ENCODE data around the gene NR2E3. TPM values are rescaled to one million over a fixed set of nuclear protein-coding genes. Genes with fewer than 3 reads are reported as not detected.
A peak's percentile ranks its signal among the peaks of the same experiment; 100 is the strongest.

NR2E3 gene
- total and polyA plus RNA-seq, 2 of the 13 experiments (the other 11 are each of a cell fraction or from before 2014, with no cell fraction given), result not detected

GRCh38 chr15:71775856-71776255 lies 34.5 kb upstream of the NR2E3 start:
- in situ Hi-C loops (cut with HindIII; ENCODE audit: extremely low pct_ligation_motif_present, low pct_unique_long_range_greater_than_20kb), result no loop called here
- no peak overlapping the region for H3K4me3 ChIP-seq (replicated peaks in 1 of 3; ENCODE audit: insufficient read depth in 1 of 3, low read depth in 2 of 3, low read length in 3 of 3)
- POLR2A ChIA-PET, result no interaction called here

GRCh38 chr15:71776304-71776703 lies 34.0 kb upstream of the NR2E3 start:
- 2% methylated on average over 3 of the region's 3 CpGs for WGBS (ENCODE audit: low lambda C conversion rate)
- ChIA-PET POLR2A (no interaction called here), CTCF (ENCODE audit: low intra/inter-chr PET ratio, low total read pairs) (no interaction called here)
- DNase-seq (ENCODE audit: low spot score) (no peak), ATAC-seq (no peak), FAIRE-seq (no peak)
- Histone ChIP-seq H3K9ac (ENCODE audit: insufficient read depth, low read depth, low read length) (no peak overlapping the region), H3K27ac (ENCODE audit: extremely low read length, insufficient read depth, low read length) (no peak overlapping the region), H3K9me3 (ENCODE audit: low read length) (no peaks in the 10 kb centered on the region), H4K20me1 (ENCODE audit: insufficient read depth, low read length) (no peaks in the 10 kb centered on the region), H3K4me2 (ENCODE audit: low read depth, low read length) (no peak overlapping the region), H3K4me3 (replicated peaks in 1 of 3; ENCODE audit: insufficient read depth in 1 of 3, low read depth in 2 of 3, low read length in 3 of 3) (no peak overlapping the region), H3K4me1 (ENCODE audit: insufficient read depth, low read length) (no peaks in the 10 kb centered on the region), H3K36me3 (replicated peaks in 1 of 2; ENCODE audit: control insufficient read depth in 1 of 2, insufficient read depth in 2 of 2, low read length in 2 of 2) (no peaks in the 10 kb centered on the region), H3K27me3 (ENCODE audit: control insufficient read depth in 1 of 2, insufficient read depth in 2 of 2, low read length in 2 of 2) (peaks cover 1 to 8% of the 10 kb centered on the region in 2 experiments; a peak in 1 of 5 replicates), H2AFZ (ENCODE audit: low read length) (no peak overlapping the region), H3K79me2 (ENCODE audit: insufficient read depth, low read length) (no peaks in the 10 kb centered on the region)
- in situ Hi-C loops (cut with HindIII; ENCODE audit: extremely low pct_ligation_motif_present, low pct_unique_long_range_greater_than_20kb) (no loop called here), intact Hi-C loops (cut with micrococcal nuclease; ENCODE audit: unreplicated experiment) (no loop called here)
- peak in 1 of 2 experiments; percentile 53; a peak in 2 of 4 replicates for TF ChIP-seq MAFK (conservative IDR thresholded peaks at IDR 0.05 in 1 of 2, IDR thresholded peaks at IDR 0.05 in 1 of 2; ENCODE audit: low read length in 2 of 2)
- no peak for TF ChIP-seq IRF9 (CRISPR knock-in tag; IDR thresholded peaks at IDR 0.05; ENCODE audit: borderline replicate concordance)
- no peak for TF ChIP-seq CCDC6 (CRISPR knock-in tag; IDR thresholded peaks at IDR 0.05)
- 0 out of 2 replicates have a peak, but pooled peaks have one; percentile 25 for TF ChIP-seq MAFF (IDR thresholded peaks at IDR 0.05; ENCODE audit: low read depth, low read length)
- no TSS peak for BruUV-seq (replicated peaks)

More at GRCh38 chr15:71775856-71776255, 34.5 kb upstream of the NR2E3 start:
- BruUV-seq (replicated peaks), result no TSS peak
- Histone ChIP-seq H3K4me2 (ENCODE audit: low read depth, low read length) (no peak overlapping the region), H2AFZ (ENCODE audit: low read length) (no peak overlapping the region), H3K36me3 (replicated peaks in 1 of 2; ENCODE audit: control insufficient read depth in 1 of 2, insufficient read depth in 2 of 2, low read length in 2 of 2) (no peaks in the 10 kb centered on the region), H3K4me1 (ENCODE audit: insufficient read depth, low read length) (no peaks in the 10 kb centered on the region), H3K9me3 (ENCODE audit: low read length) (no peaks in the 10 kb centered on the region), H3K79me2 (ENCODE audit: insufficient read depth, low read length) (no peaks in the 10 kb centered on the region), H4K20me1 (ENCODE audit: insufficient read depth, low read length) (no peaks in the 10 kb centered on the region), H3K27ac (ENCODE audit: extremely low read length, insufficient read depth, low read length) (no peak overlapping the region), H3K9ac (ENCODE audit: insufficient read depth, low read depth, low read length) (no peak overlapping the region), H3K27me3 (ENCODE audit: control insufficient read depth in 1 of 2, insufficient read depth in 2 of 2, low read length in 2 of 2) (0 out of 5 replicates have a peak, but pooled peaks cover 1 to 4% of the 10 kb centered on the region in 2 experiments)
- intact Hi-C loops (cut with micrococcal nuclease; ENCODE audit: unreplicated experiment), result no loop called here
- CTCF ChIA-PET (ENCODE audit: low intra/inter-chr PET ratio, low total read pairs), result no interaction called here
- DNase-seq (ENCODE audit: low spot score) (no peak), ATAC-seq (no peak), FAIRE-seq (no peak)
- no peak for TF ChIP-seq DDIT3 (CRISPR knock-in tag; IDR thresholded peaks at IDR 0.05)

All from HepG2 (cell line).